Fibroblast of upper back skin (primary cell): ENCODE data around the gene AKAP1.
"Not testable (repeated sequence)": the region's sequence is repeated elsewhere in the genome, so short reads cannot be mapped to it uniquely, and the experiment has no call there.

Experiments
- DNase-seq: peaks from one replicate; pipeline ENCODE4 v3.0.0-alpha.2; 2013

Gene AKAP1

DNA sequence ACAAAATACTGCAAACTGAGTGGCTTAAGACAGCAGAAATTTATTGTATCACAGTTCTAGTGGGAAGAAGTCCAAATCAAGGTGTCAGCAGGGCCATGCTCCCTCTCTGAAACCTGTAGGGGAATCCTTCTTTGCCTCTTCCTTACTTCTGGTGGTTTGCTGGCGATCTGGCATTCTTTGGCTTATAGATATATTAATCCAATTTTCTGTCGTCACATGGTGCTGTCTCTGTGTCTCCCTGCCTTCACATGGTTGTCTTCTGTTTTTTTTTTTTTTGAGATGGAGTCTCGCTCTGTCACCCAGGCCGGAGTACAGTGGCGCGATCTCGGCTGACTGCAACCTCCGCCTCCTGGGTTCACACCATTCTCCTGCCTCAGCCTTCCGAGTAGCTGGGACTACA, 6.8 kb upstream of the AKAP1 start:
- no peak for DNase-seq

DNA sequence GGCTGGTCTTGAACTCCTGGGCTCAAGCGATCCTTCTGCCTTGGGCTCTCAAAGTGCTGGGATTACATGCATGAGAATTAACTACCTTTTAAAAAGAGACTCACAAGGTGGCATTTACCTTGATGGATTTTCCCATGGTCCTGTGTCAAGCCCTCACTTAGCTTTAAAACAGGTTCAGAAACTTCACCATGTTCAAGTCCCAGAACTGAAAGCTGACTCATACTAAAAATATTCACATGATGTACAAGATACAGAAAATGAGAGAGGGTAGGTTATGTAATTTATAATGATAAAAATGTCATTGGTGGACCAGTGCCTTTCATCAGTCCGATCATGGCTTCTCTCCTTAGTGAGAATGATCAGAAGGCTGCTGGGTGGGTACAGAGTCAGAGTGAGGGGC, 4.3 kb upstream of the AKAP1 start:
- DNase-seq: no peak

DNA sequence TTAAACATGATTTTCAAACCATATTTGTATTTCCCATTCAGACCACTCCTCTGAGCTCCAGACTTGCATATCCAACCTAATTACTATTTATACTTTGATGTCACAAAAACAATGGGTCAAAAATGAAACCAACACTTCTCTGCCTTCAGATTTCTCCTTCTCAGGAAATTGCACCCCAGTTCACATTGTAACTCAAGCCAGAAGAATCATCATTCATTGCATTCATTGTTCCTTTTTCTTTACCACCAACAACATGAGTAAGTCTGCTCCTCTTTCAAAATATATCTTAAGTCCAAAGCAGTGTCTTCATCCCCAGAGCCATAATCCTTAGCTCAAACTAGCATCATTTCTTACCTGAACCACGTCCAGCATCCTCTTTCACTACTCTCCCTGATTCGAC, 2.6 kb upstream of the AKAP1 start:
- DNase-seq: no peak

DNA sequence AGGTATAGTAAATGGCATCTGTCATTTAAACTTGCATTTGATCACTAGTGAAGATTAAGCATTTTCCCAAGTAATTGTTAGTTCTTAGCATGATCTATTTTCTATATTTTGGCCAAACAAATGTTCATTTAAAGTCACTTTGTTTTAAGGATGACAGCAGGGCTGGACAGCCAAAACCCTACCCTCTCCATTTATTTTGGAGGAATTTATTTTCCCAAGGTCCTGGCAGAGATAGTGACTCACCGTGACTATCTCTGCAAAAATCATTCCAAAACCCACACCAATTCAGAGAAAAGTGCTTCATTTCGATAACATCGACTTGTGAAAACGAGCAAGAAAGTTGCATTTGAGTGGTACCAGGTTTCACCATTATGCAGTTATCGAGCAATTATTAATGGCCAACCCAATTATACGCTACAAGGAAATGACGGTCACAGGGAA, 665 bp upstream of the AKAP1 start:
- no peak for DNase-seq

DNA sequence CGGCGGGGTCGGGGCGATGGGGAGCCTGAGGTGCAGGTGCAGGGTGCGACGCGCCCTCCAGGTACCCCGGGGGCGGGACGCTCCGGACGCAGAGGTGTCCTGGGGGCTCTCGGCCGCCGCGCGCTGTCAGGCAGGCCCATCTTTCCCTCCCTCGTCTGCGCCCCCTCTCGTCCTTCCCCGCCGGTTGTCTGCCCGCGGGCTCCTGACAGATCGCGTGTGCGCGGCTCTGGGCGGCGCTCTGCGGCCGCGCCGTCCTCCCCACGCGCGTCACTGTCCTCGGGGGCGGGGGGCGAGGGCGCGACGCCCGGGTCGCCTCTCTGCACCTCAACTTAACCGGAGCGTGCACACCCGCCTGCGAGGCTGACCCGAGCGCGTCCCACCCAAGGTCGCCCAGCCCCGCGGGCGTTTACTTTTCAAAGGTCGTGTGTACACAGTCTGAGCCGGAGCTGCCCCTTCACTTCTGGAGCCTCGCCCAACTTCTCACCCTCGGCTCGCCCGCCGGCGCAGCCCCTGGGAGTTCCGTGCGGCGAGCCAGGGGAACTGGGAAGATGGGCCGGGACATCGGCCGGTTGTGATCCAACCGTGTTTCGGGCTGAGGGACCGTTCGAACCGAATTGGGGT, 512 bp downstream of the AKAP1 start:
- DNase-seq: peak; percentile 32

DNA sequence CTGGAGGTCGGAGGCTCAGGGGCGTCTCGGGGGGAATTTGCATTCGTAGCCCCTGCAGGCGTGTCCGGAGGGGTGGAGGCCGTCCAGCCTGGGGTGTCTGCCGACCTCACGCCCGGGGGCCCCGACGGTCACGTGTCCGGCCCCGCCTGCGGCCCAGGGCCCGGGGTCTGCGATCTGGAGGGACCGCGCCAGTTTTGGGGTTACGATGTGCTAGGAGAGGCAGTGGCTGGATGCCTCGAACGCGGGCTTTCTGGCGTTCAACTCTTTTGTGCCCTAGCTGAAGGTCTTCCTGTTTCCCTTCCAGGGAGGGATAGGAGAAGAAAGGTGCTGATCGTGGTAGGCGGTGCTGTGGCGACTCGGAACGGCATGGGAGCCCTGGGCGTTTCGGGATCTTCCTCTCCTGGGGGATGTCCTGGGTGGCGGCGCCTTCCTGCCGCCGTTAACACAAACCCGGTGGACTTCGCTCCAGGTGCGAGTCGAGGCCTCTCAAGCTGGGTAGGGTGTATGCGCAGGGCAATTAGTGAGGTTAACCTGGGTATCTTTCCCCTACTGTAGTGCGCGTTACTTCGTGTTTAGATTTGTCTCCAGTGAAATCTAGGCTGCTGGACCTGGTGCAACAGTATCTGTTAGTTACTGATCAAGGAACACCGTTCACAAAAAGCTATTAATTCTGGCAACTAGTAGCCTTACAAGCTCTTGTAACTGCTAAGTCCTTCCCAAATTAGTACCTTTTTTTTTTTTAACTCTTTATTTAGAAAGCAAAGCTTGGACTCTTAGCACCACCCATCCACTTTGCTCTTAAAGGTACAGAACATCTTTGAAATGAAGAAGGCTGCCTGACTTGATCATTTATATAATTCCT, 1.3 kb downstream of the AKAP1 start:
- no peak for DNase-seq

DNA sequence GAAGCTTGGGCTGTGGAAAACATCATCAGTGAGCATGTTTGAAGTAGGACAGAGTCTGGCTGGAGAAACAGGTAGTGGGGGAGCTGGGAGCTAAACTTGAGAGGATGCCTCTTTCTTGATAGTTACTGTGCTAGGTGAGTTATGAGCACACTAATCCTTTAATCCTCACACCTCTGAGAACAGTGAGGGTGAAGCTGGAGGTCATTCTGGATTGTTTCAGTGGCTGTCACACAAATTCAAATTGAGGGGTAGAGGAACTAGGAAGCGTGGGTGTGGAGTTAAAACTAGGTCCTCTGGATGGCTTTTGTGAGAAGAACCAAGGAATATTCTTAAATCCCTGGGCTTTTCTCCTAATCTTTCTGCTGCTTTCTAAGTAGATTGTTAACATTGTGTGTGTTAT, 3.3 kb downstream of the AKAP1 start:
- no peak for DNase-seq

DNA sequence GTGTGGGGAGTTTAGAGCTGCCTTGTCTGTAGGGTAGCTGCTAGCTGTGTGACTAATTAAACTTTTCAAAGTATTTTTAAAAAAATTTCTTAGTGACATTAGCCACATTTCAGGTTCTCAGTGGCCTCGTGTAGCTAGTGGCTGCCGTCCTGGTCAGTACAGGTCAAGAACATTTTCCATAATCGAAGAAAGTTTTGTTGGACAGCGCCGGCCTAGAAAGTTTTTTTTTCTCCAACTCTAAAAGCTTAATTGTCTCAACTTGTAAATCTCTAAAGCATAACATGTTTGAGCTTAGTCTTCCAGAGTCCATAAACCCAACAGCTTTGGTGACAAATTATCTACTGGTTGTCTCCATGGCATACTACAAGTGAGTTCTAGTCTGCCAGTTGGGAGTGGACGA, 4.3 kb downstream of the AKAP1 start:
- no peak for DNase-seq

DNA sequence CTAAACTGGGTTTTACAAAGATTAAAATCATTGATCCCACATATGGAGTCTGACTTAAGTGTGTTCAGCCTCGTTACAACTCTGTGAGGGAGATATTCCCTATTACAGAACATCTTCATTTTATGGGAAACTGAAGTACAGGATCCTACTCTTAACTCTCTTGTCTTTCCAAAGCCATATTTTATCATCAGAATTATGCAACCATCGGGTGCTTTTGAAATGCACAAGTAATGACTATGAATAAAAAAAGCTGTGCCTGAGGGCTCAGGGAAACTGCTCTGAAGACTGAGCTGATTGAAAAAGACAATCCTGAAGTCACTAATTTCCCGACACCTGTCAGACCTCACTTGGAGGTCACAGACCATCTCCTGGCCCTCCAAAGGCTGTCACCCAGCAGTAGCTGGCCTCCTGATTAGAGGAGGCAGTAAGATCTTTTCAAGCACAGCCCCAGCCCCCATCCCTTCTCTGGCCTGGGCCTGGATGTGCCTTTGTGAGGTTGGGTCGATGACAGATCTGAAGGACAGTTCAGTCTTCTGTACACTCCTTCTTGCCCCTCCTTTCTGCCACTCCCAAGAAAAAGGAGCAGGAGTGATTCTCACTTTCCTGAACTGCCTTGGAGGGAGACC, 5.6 kb downstream of the AKAP1 start:
- DNase-seq: no peak

DNA sequence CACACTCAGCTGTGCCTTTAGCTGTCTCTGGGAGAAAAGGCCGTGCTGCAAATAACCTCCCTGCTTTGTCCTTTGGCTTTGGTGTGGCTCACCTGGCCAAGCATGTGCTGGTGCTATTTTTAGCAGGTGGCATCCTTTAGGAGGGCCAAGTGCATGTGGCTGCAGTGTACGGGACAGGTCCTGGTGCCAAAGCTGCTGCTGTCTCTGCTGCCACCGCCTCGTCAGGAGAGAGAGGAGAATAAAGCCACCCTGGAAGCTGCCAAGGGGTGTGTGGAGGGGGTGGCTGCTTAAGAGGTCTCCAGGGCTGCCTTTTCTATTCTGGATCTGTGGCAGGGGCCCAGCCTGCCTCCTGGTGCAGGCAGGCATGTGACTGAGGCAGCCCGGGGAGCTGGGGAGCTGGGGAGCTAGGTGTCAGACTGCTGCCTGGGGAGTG, 6.2 kb downstream of the AKAP1 start:
- DNase-seq: no peak

DNA sequence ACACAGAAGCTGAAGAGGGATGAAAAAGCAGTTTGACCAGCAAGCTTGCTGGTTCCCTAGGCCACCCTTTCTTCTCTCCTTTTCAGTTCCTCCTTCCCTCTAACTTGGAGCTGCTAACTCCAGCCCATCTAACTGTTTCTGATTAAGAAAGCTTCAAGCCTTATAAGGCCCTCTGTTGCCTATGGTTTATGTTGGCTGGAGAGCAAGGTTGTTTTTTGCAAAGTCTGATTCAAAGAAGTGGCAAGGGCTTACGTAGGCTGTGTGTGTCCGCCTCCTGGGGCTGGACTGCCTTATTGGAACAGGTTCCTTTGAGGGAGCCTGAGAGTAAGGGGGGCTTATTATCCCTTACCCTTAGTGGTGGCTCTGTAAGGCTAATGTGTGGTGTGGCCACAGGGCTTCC, 7.1 kb downstream of the AKAP1 start:
- peak; percentile 41 for DNase-seq

DNA sequence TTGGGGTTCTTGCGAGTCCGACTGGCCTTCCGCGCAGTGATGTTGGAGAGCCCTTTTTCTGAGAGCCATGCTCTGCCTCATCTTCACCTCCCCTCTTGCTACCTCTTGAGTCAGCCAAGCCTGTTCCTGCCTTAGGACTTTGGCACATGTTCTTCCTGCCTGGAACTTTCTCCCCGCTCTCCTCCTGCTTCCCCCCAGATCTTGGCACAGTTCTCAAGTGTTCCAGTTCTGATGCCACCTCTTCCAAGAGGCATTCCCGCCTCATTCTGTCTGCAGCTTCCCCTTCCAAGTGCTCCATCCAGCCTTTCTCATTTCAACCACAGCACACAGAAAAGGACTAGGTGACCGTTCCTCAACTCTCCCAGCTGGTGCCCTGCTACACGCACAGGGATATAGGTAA, 7.7 kb downstream of the AKAP1 start:
- DNase-seq: no peak

DNA sequence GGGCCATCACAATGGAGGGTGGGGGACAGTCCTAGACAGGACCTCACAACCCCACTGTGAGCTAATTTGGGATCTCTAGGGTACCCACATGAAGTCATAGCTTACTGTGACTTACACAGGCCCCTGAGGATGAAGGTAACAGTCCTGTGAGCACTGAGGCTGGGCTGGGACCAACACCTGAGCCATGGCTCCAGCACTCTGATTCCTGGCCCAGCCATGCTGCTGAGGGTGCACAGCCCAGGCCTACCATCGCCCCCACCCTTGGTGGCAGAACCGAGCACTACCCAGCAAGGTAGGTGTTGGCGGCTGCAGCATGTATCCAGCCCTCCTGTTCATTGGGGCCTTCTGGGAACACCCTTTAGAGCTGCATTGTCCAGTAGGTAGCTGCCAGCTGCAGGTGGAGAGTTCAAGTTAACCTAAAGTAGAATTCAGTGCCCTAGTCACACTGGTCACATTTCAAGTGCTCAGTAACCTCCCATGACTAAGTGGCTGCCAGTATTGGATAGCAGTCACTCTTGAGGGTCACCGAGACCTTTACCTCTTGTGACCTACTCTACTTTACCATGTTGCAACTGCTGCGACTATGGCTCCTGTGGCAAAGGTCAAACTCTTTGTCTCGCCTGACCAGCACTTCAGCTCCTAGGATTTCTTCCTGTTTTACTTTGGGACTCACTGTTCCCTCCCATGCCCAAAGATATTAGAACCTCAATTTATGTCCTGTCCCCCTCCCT, 11.6 kb downstream of the AKAP1 start:
- DNase-seq: no peak

DNA sequence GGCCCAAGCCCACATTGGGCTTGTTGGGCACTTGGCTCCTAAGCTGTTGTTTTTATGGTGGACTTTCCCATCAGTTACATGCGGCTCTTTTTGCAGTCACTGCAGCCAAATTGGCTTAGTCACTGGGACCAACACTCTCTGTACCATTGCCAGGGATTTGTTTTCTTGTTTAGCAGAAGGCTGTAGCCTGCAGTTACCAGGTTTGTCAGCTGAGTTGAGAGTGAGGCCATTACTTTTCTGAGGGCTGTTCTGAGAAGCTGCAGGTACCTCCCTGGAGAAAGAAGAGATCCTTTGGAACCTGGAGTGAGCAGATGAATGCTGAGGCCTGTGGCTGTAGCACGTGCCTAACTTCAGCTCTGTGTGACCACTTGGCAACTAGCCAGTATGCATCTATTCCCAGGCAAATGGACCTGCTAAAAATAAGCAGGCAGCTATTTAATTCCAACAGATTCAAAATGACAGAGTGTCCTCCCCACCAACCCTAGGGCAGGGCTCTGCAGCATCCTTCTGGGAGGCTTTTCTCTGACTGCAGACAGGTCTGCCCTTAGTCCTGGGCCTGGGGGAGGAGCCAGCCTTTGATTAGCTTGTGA, 12.9 kb downstream of the AKAP1 start:
- no peak for DNase-seq

DNA sequence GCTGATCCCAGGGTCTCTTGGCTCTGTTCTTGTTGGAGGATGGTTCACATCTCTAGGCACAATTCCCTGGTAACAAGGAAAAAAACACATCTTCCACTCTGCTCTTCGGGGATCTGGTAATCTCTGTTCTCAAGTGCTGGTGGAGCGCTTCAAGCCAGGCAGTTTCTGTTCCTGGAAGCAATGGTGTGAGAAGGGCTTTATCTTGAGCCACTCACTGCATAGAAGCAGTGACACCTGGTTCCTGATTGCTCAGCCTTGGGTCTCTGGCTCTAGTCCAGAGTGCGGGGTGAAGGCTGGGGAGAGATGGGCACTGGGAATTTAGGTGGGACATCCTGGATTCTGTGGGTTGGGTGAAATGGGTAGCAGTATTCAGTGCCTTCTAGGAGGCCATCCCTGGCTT, 14.1 kb downstream of the AKAP1 start:
- no peak for DNase-seq

DNA sequence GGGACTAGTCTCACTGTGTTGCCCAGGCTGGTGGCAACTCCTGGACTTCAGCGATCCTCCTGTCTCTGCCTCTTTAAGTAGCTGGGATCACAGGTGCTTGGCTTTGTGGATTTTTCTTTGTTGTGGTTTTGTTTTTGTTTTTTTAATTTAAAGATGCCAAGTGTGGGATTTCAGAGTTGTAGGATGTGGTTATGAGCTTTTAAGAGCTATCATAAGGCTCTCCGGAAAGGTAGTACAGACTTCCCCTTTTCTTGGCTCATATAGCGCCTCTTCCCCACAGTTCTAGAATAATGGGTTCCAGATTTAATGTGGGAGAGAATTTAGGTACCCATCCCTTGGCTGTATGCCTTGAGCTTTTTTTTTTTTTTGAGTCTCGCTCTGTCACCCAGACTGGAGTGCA, 17.1 kb downstream of the AKAP1 start:
- no peak for DNase-seq

DNA sequence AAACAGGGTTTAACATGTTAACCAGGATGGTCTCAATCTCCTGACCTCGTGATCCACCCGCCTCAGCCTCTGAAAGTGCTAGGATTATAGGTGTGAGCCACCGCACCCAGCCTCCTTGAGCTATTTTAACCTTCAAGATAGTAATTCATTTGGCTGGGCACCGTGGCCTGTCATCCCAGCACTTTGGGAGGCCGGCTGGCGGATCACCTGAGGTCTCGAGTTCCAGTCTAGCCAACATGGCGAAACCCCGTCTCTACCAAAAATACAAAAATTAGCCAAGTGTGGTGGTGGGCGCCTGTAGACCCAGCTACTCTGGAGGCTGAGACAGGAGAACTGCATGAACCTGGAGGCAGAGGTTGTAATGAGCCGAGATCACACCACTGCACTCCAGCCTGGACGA, 17.6 kb downstream of the AKAP1 start:
- not testable (repeated sequence) for DNase-seq

DNA sequence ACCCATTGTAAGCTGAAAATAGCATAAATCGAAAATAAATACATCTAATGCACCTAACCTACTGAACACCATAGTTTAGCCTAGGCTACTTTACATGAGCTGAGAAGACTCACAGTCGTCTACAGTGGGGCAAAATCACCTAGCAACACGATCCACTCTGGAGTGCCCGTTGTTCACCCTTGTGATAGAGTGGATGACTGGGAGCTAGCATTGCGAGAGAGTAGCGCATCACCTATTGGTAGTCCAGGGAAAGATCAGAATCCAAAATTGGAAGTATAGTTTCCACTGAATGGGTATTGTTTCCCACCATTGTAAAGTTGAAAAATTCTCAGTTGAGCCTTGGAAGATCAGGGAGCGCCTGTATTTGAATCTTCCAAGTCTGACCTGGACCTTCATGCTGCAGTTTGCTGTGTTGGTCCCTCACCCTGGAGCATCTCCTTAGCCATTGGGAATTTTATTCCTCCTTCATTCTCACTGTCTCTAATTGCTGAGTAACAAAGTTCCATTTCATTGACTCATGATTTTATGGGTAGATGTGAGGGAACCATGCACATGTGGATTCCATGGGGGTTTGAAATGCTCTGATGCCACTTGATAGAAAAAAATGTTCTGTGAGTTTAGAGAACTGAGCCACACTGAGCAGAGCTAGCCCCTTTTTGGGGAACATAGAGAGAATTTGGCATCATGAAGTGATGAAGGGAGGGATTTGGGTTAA, 19.6 kb downstream of the AKAP1 start:
- peak; percentile 65 for DNase-seq

DNA sequence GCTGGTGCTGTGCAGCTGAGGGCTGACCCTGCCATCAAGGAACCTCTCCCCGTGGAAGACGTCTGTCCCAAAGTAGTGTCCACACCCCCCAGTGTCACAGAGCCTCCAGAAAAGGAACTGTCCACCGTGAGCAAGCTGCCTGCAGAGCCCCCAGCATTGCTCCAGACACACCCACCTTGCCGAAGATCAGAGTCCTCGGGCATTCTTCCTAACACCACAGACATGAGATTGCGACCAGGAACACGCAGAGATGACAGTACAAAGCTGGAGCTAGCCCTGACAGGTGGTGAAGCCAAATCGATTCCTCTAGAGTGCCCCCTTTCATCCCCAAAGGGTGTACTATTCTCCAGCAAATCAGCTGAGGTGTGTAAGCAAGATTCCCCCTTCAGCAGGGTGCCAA, 20.5 kb downstream of the AKAP1 start:
- no peak for DNase-seq

DNA sequence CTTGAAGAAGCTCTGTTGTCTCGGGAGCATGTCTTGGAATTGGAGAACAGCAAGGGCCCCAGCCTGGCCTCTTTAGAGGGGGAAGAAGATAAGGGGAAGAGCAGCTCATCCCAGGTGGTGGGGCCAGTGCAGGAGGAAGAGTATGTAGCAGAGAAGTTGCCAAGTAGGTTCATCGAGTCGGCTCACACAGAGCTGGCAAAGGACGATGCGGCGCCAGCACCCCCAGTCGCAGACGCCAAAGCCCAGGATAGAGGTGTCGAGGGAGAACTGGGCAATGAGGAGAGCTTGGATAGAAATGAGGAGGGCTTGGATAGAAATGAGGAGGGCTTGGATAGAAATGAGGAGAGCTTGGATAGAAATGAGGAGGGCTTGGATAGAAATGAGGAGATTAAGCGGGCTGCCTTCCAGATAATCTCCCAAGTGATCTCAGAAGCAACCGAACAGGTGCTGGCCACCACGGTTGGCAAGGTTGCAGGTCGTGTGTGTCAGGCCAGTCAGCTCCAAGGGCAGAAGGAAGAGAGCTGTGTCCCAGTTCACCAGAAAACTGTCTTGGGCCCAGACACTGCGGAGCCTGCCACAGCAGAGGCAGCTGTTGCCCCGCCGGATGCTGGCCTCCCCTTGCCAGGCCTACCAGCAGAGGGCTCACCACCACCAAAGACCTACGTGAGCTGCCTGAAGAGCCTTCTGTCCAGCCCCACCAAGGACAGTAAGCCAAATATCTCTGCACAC, 21.2 kb downstream of the AKAP1 start:
- no peak for DNase-seq

DNA sequence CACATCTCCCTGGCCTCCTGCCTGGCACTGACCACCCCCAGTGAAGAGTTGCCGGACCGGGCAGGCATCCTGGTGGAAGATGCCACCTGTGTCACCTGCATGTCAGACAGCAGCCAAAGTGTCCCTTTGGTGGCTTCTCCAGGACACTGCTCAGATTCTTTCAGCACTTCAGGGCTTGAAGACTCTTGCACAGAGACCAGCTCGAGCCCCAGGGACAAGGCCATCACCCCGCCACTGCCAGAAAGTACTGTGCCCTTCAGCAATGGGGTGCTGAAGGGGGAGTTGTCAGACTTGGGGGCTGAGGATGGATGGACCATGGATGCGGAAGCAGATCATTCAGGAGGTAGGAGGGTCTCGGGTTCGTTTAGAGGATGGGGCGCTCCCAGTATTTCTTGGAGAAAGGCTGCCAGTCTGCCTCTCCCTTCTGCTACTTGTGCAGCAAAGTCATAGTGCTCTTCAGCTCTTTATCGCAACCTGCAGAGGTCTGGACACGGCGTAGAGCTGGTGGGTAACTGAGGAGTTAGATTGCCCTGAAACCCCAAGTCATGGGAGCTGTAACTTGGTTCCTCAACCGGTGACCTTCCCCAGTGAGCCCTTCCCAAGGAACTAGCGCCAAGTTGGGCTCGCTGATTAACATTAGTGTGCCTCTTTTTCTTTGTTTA, 21.9 kb downstream of the AKAP1 start:
- DNase-seq: no peak
